ENCODE measurements around the gene PPME1.

GRCh38 chr11:74278103-74278502 is 107.0 kb downstream of the PPME1 start:
- no peak for TF ChIP-seq CTCF (conservative IDR thresholded peaks at IDR 0.05; ENCODE audit: low read depth, low read length)
- no peak for TF ChIP-seq EZH2 (IDR thresholded peaks at IDR 0.05; ENCODE audit: low read length, unreplicated experiment)

All from PC-3 (cell line).